Activated naive CD8-positive, alpha-beta T cell treated with anti-CD3 and anti-CD28 coated beads, Interleukin-2, amount 10 ng/mL, durations not matched to agents 7 days and 5 days (primary cell): ENCODE results near the gene HMOX2. TPM values are rescaled to one million over a fixed set of nuclear protein-coding genes. Genes with fewer than 3 reads are reported as not detected.

ENCODE experiments used
- ATAC-seq: fragments of 150-1000 bp; cut with Tn5 transposase; one replicate; pipeline ENCODE4 v1.10.0; 2021; ENCODE audit warnings: low read depth, moderate library complexity
- POLR2A ChIA-PET: fragments of 350-600 bp; sonication (Branson Sonifier 250); formaldehyde crosslinking; loops from one replicate; lab custom pipeline; 2021; ENCODE audit warnings: antibody characterized with exemption; lab: Charles Lee
- DNase-seq: peaks from one replicate; pipeline ENCODE4 v3.0.0; 2021
- H3K27ac Mint-ChIP-seq: one replicate; pipeline ENCODE4 v1.8.0; 2022; ENCODE audit warnings: mild to moderate bottlenecking, mixed read lengths
- H3K27me3 Mint-ChIP-seq: one replicate; pipeline ENCODE4 v1.8.0; 2022; ENCODE audit warnings: mild to moderate bottlenecking, moderate library complexity, mixed read lengths
- H3K36me3 Mint-ChIP-seq: one replicate; pipeline ENCODE4 v1.8.0; 2021; ENCODE audit warnings: mild to moderate bottlenecking, mixed read lengths
- H3K4me1 Mint-ChIP-seq: one replicate; pipeline ENCODE4 v1.8.0; 2021; ENCODE audit warnings: mixed read lengths
- H3K4me3 Mint-ChIP-seq: one replicate; pipeline ENCODE4 v1.8.0; 2022; ENCODE audit warnings: mild to moderate bottlenecking, moderate library complexity, mixed read lengths
- H3K9me3 Mint-ChIP-seq: one replicate; pipeline ENCODE4 v1.8.0; 2021; ENCODE audit warnings: mixed read lengths
- total RNA-seq, 2 experiments: library from RNA; stranded (reverse); gene quantifications; one replicate each; pipeline ENCODE4 v1.2.3, GENCODE V29; 2021

The HMOX2 gene
- total RNA-seq, 2 experiments from 2014 or later, result 84.5 to 86.9 TPM

GRCh38 chr16:4498546-4499195, 22.5 kb downstream of the HMOX2 start:
- H3K9me3 Mint-ChIP-seq, result no peaks in the 10 kb centered on the region
- POLR2A ChIA-PET, result interaction anchor here (0.6 to 1.0 kb wide), 2 partner anchors 18 to 23 kb away, joined by 3 to 4 read pairs; partner anchors contain the start of gene HMOX2
- peaks cover 59% of the 10 kb centered on the region for H3K4me1 Mint-ChIP-seq
- DNase-seq (no peak), ATAC-seq (no peak)
- H3K36me3 Mint-ChIP-seq, result peaks cover 24% of the 10 kb centered on the region
- H3K27ac Mint-ChIP-seq, result peak overlapping the region; percentile 42
- H3K27me3 Mint-ChIP-seq, result no peaks in the 10 kb centered on the region
- H3K4me3 Mint-ChIP-seq, result no peak overlapping the region

- peak overlapping the region; percentile 42 for H3K27ac Mint-ChIP-seq
- no peak for ATAC-seq
- H3K27me3 Mint-ChIP-seq, result no peaks in the 10 kb centered on the region
- no peaks in the 10 kb centered on the region for H3K9me3 Mint-ChIP-seq
- H3K4me3 Mint-ChIP-seq, result no peak overlapping the region
- no peak for DNase-seq
- H3K4me1 Mint-ChIP-seq, result peaks cover 62% of the 10 kb centered on the region
- POLR2A ChIA-PET, result interaction anchor here (0.6 to 2.5 kb wide), 3 partner anchors 9 to 23 kb away, joined by 3 to 13 read pairs (median 4); partner anchors contain the start of gene HMOX2
- peaks cover 24% of the 10 kb centered on the region for H3K36me3 Mint-ChIP-seq
Observed at GRCh38 chr16:4499196-4499555, 23.0 kb downstream of the HMOX2 start.

DNA sequence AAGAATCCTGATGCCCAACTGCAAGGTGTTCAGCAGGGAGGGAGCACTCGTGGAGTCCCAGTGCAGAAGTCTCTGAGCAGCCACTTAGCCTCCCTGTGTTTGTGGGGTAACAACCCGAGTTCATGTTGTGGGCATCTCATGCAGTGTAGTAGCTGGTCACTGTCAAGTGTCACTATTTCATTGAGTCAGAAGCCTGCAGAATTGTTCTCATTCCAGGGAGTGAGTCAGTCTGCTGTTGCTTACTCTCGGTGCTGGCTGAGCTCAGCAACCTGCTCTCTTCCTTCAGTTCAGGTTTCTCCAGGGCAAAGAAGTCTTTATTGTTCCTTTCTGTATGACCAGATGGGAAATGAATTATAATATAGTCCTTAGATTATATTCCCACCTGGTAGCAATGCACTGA, 24.1 kb downstream of the HMOX2 start:
- no peaks in the 10 kb centered on the region for H3K9me3 Mint-ChIP-seq
- peak overlapping the region; percentile 4 for H3K27ac Mint-ChIP-seq
- peaks cover 66% of the 10 kb centered on the region for H3K4me1 Mint-ChIP-seq
- no peak for DNase-seq
- POLR2A ChIA-PET, result interaction anchor here (0.6 to 2.5 kb wide), 4 partner anchors 10 to 24 kb away, joined by 3 to 13 read pairs (median 8); partner anchors contain the start of gene HMOX2
- no peaks in the 10 kb centered on the region for H3K27me3 Mint-ChIP-seq
- no peak overlapping the region for H3K4me3 Mint-ChIP-seq
- no peak for ATAC-seq
- peaks cover 26% of the 10 kb centered on the region for H3K36me3 Mint-ChIP-seq

DNA sequence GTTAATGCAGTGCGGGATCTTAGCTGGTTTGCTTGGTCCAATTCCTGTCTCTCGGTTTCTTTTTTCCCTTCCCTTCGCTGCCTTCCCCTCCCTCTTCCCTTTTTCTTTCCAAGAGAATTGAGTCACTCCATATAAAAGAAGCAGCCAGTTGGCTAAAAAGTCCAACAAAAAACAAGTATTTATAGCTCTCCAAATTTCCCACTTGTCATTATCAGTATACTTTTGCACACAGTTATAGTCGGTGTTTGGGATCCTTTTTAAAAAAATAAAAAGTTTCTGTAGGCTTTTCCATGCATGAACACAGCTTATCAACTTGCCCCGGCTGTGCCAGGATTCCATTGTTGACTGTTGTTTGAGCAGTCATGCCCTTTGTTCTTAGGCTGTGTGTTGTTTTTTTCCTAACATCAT, 24.9 kb downstream of the HMOX2 start:
- Mint-ChIP-seq H3K27me3 (no peaks in the 10 kb centered on the region), H3K9me3 (no peaks in the 10 kb centered on the region), H3K27ac (no peak overlapping the region), H3K4me1 (peaks cover 70% of the 10 kb centered on the region), H3K4me3 (no peak overlapping the region), H3K36me3 (peaks cover 25% of the 10 kb centered on the region)
- DNase-seq (no peak), ATAC-seq (no peak)
- POLR2A ChIA-PET, result interaction anchor here (0.5 to 2.5 kb wide), 5 partner anchors 11 to 69 kb away, joined by 3 to 13 read pairs (median 4); partner anchors contain the start of gene HMOX2

GRCh38 chr16:4505356-4506147, 29.4 kb downstream of the HMOX2 start:
- Mint-ChIP-seq H3K27ac (peak overlapping the region; percentile 91), H3K27me3 (no peaks in the 10 kb centered on the region), H3K4me1 (peaks cover 48% of the 10 kb centered on the region), H3K9me3 (no peaks in the 10 kb centered on the region), H3K36me3 (peaks cover 26% of the 10 kb centered on the region), H3K4me3 (peak overlapping the region; percentile 67)
- POLR2A ChIA-PET, result interaction anchor here (0.8 to 7.2 kb wide), 19 partner anchors 9 to 341 kb away, joined by 3 to 105 read pairs (median 5); partner anchors contain the start of genes CDIP1, CORO7, GLYR1 and HMOX2
- DNase-seq (peak; percentile 68), ATAC-seq (peak; percentile 89)

GRCh38 chr16:4506450-4506849, 30.3 kb downstream of the HMOX2 start:
- H3K4me1 Mint-ChIP-seq, result peaks cover 47% of the 10 kb centered on the region
- peak overlapping the region; percentile 91 for H3K27ac Mint-ChIP-seq
- H3K4me3 Mint-ChIP-seq, result peak overlapping the region; percentile 67
- POLR2A ChIA-PET, result interaction anchor here (0.5 to 7.2 kb wide), 10 partner anchors 8 to 340 kb away, joined by 3 to 105 read pairs (median 12); partner anchors contain the start of genes CORO7, GLYR1, HMOX2 and MGRN1
- no peaks in the 10 kb centered on the region for H3K27me3 Mint-ChIP-seq
- H3K36me3 Mint-ChIP-seq, result peaks cover 33% of the 10 kb centered on the region
- DNase-seq (peak; percentile 49), ATAC-seq (peak; percentile 48)
- no peaks in the 10 kb centered on the region for H3K9me3 Mint-ChIP-seq

GRCh38 chr16:4507588-4508345, 31.6 kb downstream of the HMOX2 start:
- H3K36me3 Mint-ChIP-seq, result peaks cover 38% of the 10 kb centered on the region
- peaks cover 50% of the 10 kb centered on the region for H3K4me1 Mint-ChIP-seq
- no peak overlapping the region for H3K4me3 Mint-ChIP-seq
- no peak for ATAC-seq
- POLR2A ChIA-PET, result interaction anchor here (4.2 to 7.2 kb wide), 3 partner anchors 20 to 42 kb away, joined by 45 to 105 read pairs (median 66); partner anchors contain the start of genes HMOX2 and NMRAL1
- H3K27ac Mint-ChIP-seq, result peak overlapping the region; percentile 91
- H3K9me3 Mint-ChIP-seq, result no peaks in the 10 kb centered on the region
- no peak for DNase-seq
- H3K27me3 Mint-ChIP-seq, result no peaks in the 10 kb centered on the region

DNA sequence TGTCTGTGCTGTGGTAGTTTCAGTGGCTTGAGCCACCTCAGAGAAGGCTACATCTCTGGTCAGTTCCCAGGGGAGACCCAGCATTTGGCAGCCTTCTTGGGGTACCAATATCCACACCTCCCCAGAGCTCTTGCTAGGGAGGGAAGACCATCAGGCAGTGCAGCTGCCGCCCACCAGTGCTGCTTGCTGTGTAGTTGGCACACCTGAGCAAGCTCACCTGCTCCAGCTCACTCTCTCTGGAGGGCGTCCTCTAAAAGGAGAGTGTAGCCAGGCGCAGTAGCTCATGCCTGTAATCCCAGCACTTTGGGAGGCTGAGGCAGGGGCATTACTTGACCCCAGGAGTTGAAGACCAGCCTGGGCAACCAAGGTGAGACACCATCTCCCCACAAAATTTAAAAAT, 32.6 kb downstream of the HMOX2 start:
- peak overlapping the region; percentile 42 for H3K27ac Mint-ChIP-seq
- ATAC-seq (no peak), DNase-seq (no peak)
- H3K4me1 Mint-ChIP-seq, result peaks cover 48% of the 10 kb centered on the region
- POLR2A ChIA-PET, result interaction anchor here (4.2 to 7.2 kb wide), 3 partner anchors 21 to 41 kb away, joined by 45 to 105 read pairs (median 66); partner anchors contain the start of genes HMOX2 and NMRAL1
- no peaks in the 10 kb centered on the region for H3K9me3 Mint-ChIP-seq
- H3K36me3 Mint-ChIP-seq, result peaks cover 36% of the 10 kb centered on the region
- H3K4me3 Mint-ChIP-seq, result no peak overlapping the region
- H3K27me3 Mint-ChIP-seq, result no peaks in the 10 kb centered on the region

- Mint-ChIP-seq H3K27me3 (no peaks in the 10 kb centered on the region), H3K9me3 (no peaks in the 10 kb centered on the region), H3K4me3 (no peak overlapping the region), H3K27ac (no peak overlapping the region), H3K36me3 (peaks cover 36% of the 10 kb centered on the region), H3K4me1 (peaks cover 50% of the 10 kb centered on the region)
- ATAC-seq, result no peak
- no peak for DNase-seq
- POLR2A ChIA-PET, result interaction anchor here (1.6 to 7.2 kb wide), 3 partner anchors 33 to 40 kb away, joined by 6 to 105 read pairs (median 45); partner anchors contain the start of genes HMOX2 and NMRAL1
Observed at GRCh38 chr16:4509420-4509819, 33.2 kb downstream of the HMOX2 start.

DNA sequence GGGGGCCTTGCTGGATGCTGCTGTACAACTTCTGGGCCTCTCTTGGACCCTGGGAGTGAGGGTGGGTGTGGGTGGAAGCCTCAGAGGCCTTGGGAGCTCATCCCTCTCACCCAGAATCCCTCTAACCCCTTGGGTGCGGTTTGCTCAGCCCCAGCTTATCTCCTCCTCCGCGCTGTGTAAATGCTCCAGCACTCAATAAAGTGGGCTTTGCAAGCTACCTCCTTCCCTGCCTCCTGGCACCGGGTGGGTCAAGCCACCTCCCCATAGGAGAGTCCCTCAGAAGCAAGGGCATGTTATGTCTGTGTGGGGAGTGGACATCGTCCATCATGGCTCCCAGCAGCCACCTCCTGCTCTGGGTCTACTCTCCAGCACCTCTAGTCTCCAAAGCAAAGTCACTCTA, 33.9 kb downstream of the HMOX2 start:
- Mint-ChIP-seq H3K9me3 (no peaks in the 10 kb centered on the region), H3K4me3 (no peak overlapping the region), H3K27me3 (no peaks in the 10 kb centered on the region), H3K27ac (peak overlapping the region; percentile 38), H3K36me3 (peaks cover 33% of the 10 kb centered on the region), H3K4me1 (peaks cover 51% of the 10 kb centered on the region)
- ATAC-seq, result no peak
- DNase-seq, result no peak
- POLR2A ChIA-PET, result interaction anchor here (1.6 to 5.9 kb wide), 2 partner anchors 34 to 39 kb away, joined by 6 to 45 read pairs; partner anchors contain the start of gene HMOX2

GRCh38 chr16:4510747-4511426, 34.7 kb downstream of the HMOX2 start:
- Mint-ChIP-seq H3K4me3 (peak overlapping the region; percentile 39), H3K36me3 (peaks cover 34% of the 10 kb centered on the region), H3K27ac (peak overlapping the region; percentile 74), H3K4me1 (peaks cover 52% of the 10 kb centered on the region), H3K9me3 (no peaks in the 10 kb centered on the region), H3K27me3 (no peaks in the 10 kb centered on the region)
- POLR2A ChIA-PET, result interaction anchor here (1.6 to 5.9 kb wide), 2 partner anchors 35 to 39 kb away, joined by 6 to 45 read pairs; partner anchors contain the start of gene HMOX2
- ATAC-seq (no peak), DNase-seq (no peak)
